IPS-20b (cell line): Measurements from ENCODE around the gene APBB2.
"Not testable (repeated sequence)": the region's sequence is repeated elsewhere in the genome, so short reads cannot be mapped to it uniquely, and the experiment has no call there.

Experiments
- H3K27ac ChIP-seq: one replicate; pipeline ENCODE4 v1.5.1; 2013; ENCODE audit warnings: low read length
- H3K27me3 ChIP-seq: 2 replicates; pipeline ENCODE4 v1.6.1; 2013; ENCODE audit warnings: mild to moderate bottlenecking, low read length, inconsistent platforms; ENCODE audit not compliant: insufficient read depth
- H3K36me3 ChIP-seq: 2 replicates; pipeline ENCODE4 v1.6.1; 2013; ENCODE audit warnings: low read depth, mild to moderate bottlenecking, inconsistent platforms, low read length, moderate library complexity; ENCODE audit not compliant: insufficient read depth
- H3K4me1 ChIP-seq: 2 replicates; pipeline ENCODE4 v1.6.1; 2013; ENCODE audit warnings: mild to moderate bottlenecking, control low read depth, inconsistent platforms, low read length, moderate library complexity; ENCODE audit not compliant: insufficient read depth
- H3K4me3 ChIP-seq: 2 replicates; pipeline ENCODE4 v1.5.1; 2013; ENCODE audit warnings: mild to moderate bottlenecking, low read length, inconsistent platforms
- H3K9ac ChIP-seq: 2 replicates; pipeline ENCODE4 v1.6.1; 2013; ENCODE audit warnings: low read depth, mild to moderate bottlenecking, inconsistent platforms, low read length, moderate library complexity
- H3K9me3 ChIP-seq: 2 replicates; pipeline ENCODE4 v1.6.1; 2013; ENCODE audit warnings: mild to moderate bottlenecking, low read depth, low read length, inconsistent platforms; ENCODE audit not compliant: insufficient read depth

The APBB2 gene

DNA sequence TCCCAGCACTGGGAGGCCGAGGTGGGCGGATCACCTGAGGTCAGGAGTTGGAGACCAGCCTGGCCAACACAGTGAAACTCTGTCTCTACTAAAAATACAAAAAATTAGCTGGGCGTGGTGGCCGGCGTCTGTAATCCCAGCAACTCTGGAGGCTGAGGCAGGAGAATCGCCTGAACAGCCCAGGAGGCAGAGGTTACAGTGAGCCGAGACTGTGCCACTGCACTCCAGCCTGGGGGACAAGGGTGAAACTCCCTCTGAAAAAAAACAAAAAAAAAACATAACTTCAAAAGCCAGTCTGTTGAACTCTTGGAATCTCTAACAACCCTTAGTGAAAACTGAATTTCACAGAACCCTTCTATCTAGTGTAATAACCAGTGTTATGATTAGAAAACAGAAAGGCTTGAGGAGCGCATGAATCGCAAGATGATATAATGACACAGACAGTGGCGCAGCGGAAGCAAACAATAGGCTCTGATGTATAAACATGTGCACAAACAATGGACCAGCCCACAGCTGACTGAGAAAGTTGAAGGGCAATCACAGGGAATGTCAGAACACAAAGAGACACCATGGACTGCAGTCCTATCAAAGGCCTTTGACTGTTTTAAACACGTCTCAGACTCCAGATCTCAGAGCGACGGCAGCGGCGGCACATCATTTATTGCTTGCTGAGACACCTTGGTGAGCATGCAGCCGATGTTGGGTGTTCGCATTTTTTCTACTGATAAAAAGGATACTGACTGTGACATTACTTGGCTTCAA, 383.0 kb downstream of the APBB2 start:
- no peaks in the 10 kb centered on the region for H3K4me1 ChIP-seq

DNA sequence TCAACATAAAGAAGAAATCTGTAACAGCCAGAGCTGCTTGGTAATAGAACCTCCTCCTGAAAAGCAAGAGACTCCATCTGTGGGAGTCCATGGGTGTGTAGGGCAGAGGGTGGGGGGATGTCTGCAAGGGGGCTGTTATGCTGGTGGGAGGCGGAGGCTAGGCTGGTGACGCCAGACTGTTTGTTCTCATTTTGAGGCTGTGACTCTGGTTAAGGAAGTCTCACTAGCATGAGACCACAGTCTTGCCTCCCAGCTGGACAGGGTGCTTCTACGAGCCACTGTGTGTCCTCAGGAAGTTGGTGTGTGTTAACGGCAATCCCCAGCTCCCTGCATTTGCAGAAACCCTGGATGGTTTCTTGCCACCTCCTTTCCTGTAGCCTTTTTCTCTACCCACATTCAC, 384.8 kb downstream of the APBB2 start:
- no peaks in the 10 kb centered on the region for H3K9me3 ChIP-seq
- H3K27me3 ChIP-seq = no peaks in the 10 kb centered on the region
- H3K36me3 ChIP-seq = peaks cover 59% of the 10 kb centered on the region
- H3K27ac ChIP-seq = no peak overlapping the region
- no peaks in the 10 kb centered on the region for H3K4me1 ChIP-seq
- H3K9ac ChIP-seq = no peak overlapping the region
- H3K4me3 ChIP-seq = no peak overlapping the region

More for the DNA sequence above, 383.0 kb downstream of the APBB2 start:
- H3K27me3 ChIP-seq = no peaks in the 10 kb centered on the region
- H3K36me3 ChIP-seq = peaks cover 44% of the 10 kb centered on the region
- no peaks in the 10 kb centered on the region for H3K9me3 ChIP-seq
- no peak overlapping the region for H3K9ac ChIP-seq
- no peak overlapping the region for H3K27ac ChIP-seq
- H3K4me3 ChIP-seq = no peak overlapping the region

DNA sequence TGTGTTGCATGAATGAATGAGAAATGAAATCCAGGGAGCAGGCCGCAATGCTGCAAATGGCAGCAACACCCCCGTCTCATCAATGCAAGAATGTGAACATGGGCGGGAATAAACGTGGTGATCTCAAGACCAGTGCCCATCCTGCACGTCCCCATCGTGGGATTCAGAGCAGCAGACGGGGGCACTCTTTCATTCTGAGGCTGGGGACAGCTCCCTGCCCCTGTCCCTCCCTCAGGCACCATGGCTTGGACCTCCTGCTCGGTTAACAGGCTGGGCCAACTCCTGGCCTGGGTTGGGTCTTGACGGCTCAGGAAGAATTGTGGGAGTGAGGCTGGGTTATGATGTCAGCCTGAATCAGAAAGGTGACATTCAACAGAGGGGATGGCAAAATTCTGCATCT, 385.7 kb downstream of the APBB2 start:
- Histone ChIP-seq H3K36me3 (peaks cover 52% of the 10 kb centered on the region), H3K27ac (no peak overlapping the region), H3K9me3 (no peaks in the 10 kb centered on the region)

DNA sequence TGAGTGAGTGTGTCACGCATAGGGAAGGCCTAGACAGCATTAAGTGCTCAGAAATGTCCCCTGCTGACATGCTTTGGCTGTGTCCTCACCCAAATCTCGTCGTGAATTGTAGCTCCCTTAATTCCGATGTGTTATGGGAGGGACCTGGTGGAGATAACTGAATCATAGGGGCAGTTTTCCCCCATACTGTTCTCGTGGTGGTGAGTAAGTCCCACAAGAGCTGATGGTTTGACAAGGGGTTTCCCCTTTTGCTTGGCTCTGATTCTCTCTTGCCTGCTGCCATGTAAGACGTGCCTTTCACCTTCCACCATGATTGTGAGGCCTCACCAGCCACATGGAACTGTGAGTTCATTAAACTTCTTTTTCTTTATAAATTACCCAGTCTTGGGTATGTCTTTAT, 386.6 kb downstream of the APBB2 start:
- Histone ChIP-seq H3K9me3 (no peaks in the 10 kb centered on the region), H3K27ac (no peak overlapping the region), H3K27me3 (no peaks in the 10 kb centered on the region), H3K4me1 (no peaks in the 10 kb centered on the region), H3K4me3 (no peak overlapping the region), H3K36me3 (peaks cover 58% of the 10 kb centered on the region), H3K9ac (no peak overlapping the region)

More for the DNA sequence above, 385.7 kb downstream of the APBB2 start:
- no peaks in the 10 kb centered on the region for H3K4me1 ChIP-seq
- H3K4me3 ChIP-seq = no peak overlapping the region
- no peak overlapping the region for H3K9ac ChIP-seq
- H3K27me3 ChIP-seq = no peaks in the 10 kb centered on the region

DNA sequence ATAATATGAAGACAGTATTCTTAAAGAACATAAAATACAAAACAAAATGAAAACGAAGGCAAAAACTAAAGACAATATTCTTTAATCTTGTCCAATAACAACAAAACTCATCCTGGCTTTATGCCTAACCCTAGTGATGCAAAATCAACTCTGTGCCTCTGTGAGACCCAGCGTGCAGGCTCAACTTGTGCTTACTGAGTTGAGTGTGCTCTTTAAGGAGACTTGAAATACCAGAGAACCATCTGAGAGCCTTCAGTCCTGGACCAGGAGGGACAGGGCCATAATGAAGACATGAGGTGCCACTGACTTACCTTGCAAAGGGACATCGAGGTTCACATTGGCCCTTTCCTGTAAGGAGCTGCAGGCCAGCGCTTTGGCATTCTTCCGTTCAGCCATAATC, 387.5 kb downstream of the APBB2 start:
- H3K27ac ChIP-seq = no peak overlapping the region
- no peak overlapping the region for H3K9ac ChIP-seq
- no peaks in the 10 kb centered on the region for H3K27me3 ChIP-seq
- no peaks in the 10 kb centered on the region for H3K9me3 ChIP-seq
- no peaks in the 10 kb centered on the region for H3K4me1 ChIP-seq
- no peak overlapping the region for H3K4me3 ChIP-seq
- peaks cover 67% of the 10 kb centered on the region for H3K36me3 ChIP-seq

DNA sequence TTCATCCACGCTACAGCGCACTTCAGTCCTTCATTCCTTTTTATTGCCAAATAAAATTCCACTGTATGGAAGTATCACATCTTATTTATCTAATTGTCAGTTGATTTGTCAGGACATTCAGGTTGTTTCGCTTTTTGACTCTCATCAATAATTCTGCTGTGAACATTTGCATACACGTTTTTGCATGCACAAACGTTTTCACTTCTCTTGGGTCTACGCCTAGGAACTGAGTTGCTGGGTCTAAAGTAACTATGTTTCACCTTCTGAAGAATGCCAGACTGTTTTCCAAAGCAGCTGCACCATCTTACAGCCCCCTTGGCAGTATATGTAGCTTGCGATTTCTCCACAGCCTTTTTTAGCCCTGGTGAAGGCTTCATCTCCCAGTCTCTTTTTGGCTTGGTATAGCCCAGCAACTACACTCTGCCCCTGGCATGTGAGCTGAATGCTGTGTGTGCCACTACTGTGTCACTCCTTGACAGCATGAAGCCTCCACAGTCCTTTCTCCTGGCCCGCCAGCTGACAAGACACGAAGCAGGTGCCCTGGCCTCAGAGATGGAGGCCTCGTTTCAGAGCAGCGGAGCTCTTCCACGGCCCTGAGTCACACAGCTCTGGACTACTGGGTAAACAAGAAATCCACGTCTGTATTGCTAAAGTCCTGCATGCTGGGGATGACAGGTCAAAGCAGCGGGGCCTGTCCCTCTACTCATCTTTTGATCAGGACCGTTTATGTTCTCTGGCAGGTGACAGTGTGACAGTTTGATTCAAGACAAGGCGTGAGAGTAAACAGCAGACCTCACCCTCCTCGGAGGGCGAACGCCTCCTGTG, 389.1 kb downstream of the APBB2 start:
- Histone ChIP-seq H3K9me3 (no peaks in the 10 kb centered on the region), H3K9ac (no peak overlapping the region), H3K4me1 (no peaks in the 10 kb centered on the region), H3K27ac (no peak overlapping the region), H3K27me3 (no peaks in the 10 kb centered on the region), H3K4me3 (no peak overlapping the region), H3K36me3 (peaks cover 80% of the 10 kb centered on the region)

DNA sequence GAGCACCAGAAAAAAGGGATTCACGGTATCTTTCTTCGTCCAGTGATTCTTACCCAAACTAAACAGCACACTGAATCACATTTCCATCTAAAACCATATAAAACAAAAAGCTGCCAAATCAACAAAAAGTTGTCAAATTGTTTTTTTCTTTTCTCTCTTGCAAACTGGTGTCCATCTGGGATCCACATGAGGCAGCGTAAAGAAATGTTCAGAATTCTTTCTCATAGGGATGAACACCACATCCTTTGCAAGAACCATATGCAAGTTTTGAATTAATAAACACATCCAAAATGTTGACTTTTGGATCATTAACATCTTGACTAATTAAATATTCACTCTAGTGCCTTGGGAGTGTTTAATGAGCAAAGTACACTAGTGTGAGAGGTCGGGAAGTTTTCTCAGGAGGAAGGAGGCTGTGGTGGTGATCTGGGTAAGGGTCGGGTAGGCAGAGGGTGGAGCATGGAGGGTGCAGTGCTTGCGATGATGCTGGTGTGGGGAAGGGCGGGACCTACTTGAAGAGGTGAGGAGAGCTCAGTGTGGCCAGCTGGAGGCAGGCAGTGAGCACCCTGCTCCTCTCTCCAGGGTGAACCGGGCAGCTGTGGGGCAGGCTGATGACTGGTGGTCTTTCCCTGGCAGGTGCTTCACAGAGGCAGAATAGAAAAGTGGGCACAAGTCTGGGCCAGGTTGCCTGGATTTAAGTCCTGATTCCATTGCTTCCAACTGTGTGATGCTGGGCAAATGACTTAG, 391.7 kb downstream of the APBB2 start:
- Histone ChIP-seq H3K9me3 (no peaks in the 10 kb centered on the region), H3K4me1 (no peaks in the 10 kb centered on the region), H3K9ac (no peak overlapping the region), H3K27me3 (no peaks in the 10 kb centered on the region), H3K36me3 (peaks cover 81% of the 10 kb centered on the region), H3K4me3 (no peak overlapping the region), H3K27ac (no peak overlapping the region)

DNA sequence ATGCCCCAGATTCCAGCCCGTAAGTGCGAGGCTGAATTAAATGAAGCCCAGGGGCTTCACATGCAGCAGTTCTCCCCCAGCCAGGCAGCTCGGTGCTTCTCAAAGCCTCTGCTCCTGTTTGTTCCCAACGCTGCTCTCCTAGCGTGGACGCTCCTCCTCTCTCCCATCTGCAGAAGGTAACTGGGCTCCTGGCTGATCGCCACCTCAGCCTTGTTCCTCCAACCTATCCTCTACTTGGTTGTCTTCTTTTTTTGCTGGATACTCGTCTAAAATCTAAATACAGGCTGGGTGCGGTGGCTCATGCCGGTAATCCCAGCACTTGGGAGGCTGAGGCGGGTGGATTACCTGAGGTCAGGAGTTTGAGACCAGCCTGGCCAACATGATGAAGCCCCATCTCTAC, 394.2 kb downstream of the APBB2 start:
- Histone ChIP-seq H3K27me3 (no peaks in the 10 kb centered on the region), H3K4me1 (no peaks in the 10 kb centered on the region), H3K4me3 (no peak overlapping the region), H3K9ac (no peak overlapping the region), H3K9me3 (no peaks in the 10 kb centered on the region), H3K27ac (no peak overlapping the region), H3K36me3 (peaks cover 78% of the 10 kb centered on the region)

DNA sequence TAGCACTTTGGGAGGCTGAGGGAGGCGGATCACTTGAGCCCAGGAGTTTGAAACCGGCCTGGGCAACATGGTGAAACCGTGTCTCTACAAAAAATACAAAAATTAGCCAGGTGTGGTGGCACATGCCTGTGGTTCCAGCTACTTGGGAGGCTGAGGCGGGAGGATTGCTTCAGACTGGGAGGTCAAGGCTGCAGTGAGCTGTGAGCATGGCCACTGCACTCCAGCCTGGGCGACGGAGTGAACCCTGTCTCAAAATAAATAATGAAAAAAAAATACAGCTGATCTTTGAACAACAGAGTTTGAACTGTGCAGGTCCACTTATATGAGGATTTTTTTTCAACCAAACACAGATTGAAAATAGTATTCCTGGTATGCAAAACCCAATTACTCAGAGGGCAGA, 397.2 kb downstream of the APBB2 start:
- not testable (repeated sequence) for H3K4me3 ChIP-seq, H3K9ac ChIP-seq
- peaks cover 80% of the 10 kb centered on the region for H3K36me3 ChIP-seq

DNA sequence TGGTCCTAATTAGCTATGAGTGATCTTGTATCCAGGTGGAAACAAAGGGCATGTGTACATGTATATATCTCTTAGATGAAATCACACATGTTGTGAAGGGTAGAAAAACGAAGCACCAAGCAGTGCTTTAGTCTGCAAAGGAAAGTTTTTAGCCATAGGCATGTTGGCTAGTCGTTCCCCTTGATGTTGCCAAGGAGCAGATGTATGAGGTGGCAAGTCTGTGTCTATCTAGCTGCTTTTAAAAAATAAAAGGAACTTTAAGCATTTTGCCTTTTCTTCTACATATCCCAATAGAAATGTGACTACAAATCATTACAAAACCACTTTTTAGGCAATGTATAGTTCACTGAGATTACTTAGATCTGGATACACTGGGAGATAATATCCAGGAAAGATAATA, 401.5 kb downstream of the APBB2 start:
- no peak overlapping the region for H3K9ac ChIP-seq
- no peaks in the 10 kb centered on the region for H3K27me3 ChIP-seq
- no peak overlapping the region for H3K4me3 ChIP-seq
- H3K4me1 ChIP-seq = no peaks in the 10 kb centered on the region
- no peaks in the 10 kb centered on the region for H3K9me3 ChIP-seq
- H3K36me3 ChIP-seq = peaks cover 47% of the 10 kb centered on the region
- no peak overlapping the region for H3K27ac ChIP-seq

More for the DNA sequence above, 397.2 kb downstream of the APBB2 start:
- H3K27me3 ChIP-seq, H3K9me3 ChIP-seq, H3K27ac ChIP-seq, H3K4me1 ChIP-seq: not testable (repeated sequence)

DNA sequence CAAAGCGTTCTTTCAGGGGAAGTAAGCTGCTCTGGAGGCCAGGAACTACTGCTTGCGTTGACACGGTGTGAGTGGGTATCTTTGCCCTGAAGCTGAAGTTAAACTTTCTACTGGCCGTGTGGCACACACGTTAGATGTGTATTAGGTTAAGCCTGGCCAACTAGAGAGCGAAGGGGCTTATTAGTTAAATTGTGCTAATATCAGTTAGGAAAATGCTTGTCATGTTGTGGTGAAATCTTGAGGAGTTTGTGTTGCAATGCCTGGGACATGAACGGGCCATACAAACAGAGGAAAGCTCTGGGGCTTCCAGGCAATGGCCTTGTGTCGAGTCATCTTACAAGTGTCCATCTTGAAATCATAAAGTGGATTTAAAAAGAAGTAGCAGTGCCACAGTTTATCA, 402.0 kb downstream of the APBB2 start:
- H3K4me1 ChIP-seq = no peaks in the 10 kb centered on the region
- no peaks in the 10 kb centered on the region for H3K27me3 ChIP-seq
- no peaks in the 10 kb centered on the region for H3K9me3 ChIP-seq
- peaks cover 43% of the 10 kb centered on the region for H3K36me3 ChIP-seq
- no peak overlapping the region for H3K4me3 ChIP-seq
- H3K27ac ChIP-seq = no peak overlapping the region
- H3K9ac ChIP-seq = no peak overlapping the region
